Measurements from ENCODE around the gene USH2A.
A peak's percentile ranks its signal among the peaks of the same experiment; 100 is the strongest.

The USH2A gene

GRCh38 chr1:215772151-215772550, 651.1 kb downstream of the USH2A start:
- DNase-seq = peak; percentile 81

DNA sequence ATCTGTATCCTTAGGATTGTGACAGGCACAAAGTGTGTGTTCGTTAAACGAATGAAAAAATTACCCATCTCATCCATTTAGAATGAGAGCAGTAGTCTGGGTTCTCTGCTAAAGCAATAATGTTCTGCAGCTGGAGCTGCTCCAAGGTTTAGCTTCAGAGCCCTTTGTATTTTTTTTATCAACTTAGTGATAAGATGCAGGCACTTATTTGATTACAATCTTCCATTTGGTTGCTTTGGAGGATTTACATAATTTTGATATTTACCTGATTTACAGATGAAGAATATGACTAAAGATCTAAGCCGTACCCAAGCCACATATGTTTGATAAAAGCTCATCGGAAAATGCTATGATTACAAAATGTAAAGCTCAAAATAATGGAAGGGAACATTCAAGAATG, 654.9 kb downstream of the USH2A start:
- DNase-seq = no peak

GRCh38 chr1:215767761-215768160, 655.5 kb downstream of the USH2A start:
- no peak for DNase-seq

DNA sequence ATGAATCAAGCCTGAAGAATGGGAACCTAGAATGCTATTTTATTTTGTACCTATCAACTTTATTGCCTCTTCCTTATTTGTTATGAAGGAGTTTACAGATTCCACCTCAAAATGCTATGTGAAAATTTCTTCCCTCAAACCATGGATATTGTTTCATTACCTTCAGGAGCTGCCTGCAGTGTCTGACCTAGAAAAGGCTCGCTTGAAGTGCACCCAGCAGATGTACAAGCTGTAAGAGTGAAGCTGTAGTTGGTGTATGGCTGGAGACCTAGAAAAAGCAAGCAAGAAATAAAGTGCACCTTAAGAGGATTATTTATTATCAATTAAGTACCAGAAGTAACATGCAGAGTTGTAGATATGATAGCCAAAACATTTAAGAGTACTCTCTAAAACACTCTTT, 656.7 kb downstream of the USH2A start:
- no peak for DNase-seq

DNA sequence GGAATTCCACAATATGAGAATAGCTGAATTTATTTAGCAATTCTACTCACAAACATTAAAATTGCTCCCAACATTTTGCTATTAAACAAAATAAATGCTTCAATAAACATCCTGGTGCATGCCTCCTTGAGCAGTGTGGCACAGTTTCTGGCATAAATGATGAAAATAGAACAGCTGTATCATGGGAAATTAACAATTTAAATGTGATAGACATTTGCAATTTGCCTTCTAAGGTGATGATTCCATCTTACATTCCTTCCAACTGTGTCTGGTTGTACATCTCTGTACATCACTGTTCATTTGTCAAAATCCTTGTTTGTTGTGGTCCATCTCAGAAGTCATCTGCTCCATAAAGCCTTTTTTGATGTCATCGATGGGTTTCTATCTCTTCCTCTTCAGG, 657.4 kb downstream of the USH2A start:
- no peak for DNase-seq

DNA sequence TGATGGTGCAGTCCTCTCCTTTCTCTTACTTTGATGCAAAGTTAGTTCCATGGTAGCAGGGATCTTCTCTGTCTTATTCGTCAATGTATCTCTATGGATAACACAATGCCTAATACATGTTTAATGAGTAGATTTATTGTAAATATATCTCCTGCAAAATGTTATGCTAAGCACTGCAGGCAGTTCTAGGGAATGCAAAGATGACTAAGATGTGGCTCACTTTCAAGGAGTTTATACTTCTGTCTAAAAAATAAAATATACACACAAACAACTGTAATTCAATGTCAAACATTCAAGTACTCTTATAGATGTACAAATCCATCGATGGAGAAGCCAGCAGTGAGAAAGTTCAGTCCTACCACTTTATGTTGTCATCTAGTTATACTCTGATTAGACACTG, 661.8 kb downstream of the USH2A start:
- DNase-seq = no peak

GRCh38 chr1:215754112-215754511, 669.1 kb downstream of the USH2A start:
- DNase-seq = no peak

GRCh38 chr1:215749414-215749813, 673.8 kb downstream of the USH2A start:
- no peak for DNase-seq

DNA sequence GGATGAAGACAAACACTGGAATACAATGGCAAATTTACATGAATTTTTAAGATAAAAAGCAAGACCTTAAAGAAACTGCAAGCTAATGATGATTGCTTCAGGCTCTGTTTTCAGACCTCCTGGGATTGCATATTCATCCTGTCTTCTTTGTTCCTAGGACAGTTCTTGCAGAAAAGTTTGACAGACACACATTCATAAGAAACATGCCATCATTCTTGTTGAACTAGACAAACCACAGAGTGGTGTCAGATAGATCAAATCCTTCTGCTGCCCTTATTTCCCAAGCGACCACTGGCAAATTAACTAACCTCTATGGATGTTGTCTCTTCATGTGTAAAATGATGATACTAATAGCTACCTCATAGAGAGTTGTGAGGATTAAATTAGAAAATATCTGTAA, 674.8 kb downstream of the USH2A start:
- DNase-seq = no peak

DNA sequence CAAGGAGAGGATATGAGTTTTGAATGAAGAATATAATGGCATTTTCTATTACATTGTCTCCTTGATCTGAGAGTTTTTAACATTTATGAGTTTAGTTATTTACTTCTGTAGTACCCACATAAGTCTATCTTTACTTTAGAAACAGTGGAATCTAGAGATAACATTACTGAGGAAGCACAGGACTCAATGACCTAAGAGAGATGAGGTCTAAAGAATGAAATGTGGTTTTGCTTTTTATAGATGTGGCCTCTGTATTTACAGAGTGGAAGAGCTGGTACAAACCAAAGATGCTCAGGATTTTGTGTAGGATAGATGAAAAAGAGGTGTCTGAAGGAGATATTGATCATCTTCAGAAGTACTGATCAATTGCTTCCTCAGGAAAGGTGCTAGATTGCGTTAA, 678.8 kb downstream of the USH2A start:
- DNase-seq = no peak

GRCh38 chr1:215739025-215739424, 684.2 kb downstream of the USH2A start:
- DNase-seq = peak; percentile 57

- no peak for DNase-seq
These were observed 691.5 kb downstream of the USH2A start for GRCh38 chr1:215731699-215732098.

- no peak for DNase-seq
These were observed 692.6 kb downstream of the USH2A start for GRCh38 chr1:215730600-215730999.

- DNase-seq = no peak
These were observed 695.1 kb downstream of the USH2A start for GRCh38 chr1:215728169-215728568.

- no peak for DNase-seq
These were observed 703.1 kb downstream of the USH2A start for GRCh38 chr1:215720126-215720525.

- DNase-seq = no peak
These were observed 703.7 kb downstream of the USH2A start for GRCh38 chr1:215719552-215719951.

- DNase-seq = no peak
These were observed 704.5 kb downstream of the USH2A start for GRCh38 chr1:215718575-215719287.

GRCh38 chr1:215717677-215718426, 705.4 kb downstream of the USH2A start:
- DNase-seq = no peak

- no peak for DNase-seq
These were observed 712.4 kb downstream of the USH2A start for GRCh38 chr1:215710899-215711225.

- DNase-seq = peak; percentile 81
These were observed 713.0 kb downstream of the USH2A start for GRCh38 chr1:215710036-215710898.

GRCh38 chr1:215704089-215704860, 719.0 kb downstream of the USH2A start:
- DNase-seq = no peak

DNA sequence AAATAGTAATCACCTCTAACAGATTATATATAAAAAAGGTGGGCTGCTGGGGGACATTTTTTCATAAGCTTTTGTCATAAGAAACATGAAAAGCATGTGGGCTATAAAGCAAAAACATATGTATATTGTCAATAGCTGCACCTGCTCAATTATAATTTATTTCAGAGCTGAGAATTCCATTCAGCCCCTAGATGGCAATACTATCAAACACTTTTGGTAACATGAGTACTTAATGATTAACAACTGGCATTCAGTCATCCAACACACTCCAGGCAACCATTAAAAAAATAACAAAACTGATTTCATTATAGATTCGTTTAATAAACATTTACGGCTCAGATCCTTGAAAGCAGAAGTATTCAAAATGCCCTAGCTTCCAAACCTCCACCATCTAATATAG, 741.0 kb downstream of the USH2A start:
- peak; percentile 26 for DNase-seq

- DNase-seq = no peak
These were observed 742.2 kb downstream of the USH2A start for GRCh38 chr1:215681041-215681440.
